Neural progenitor cell (in vitro differentiated cells): ENCODE results near the gene CLSTN2. TPM values are rescaled to one million over a fixed set of nuclear protein-coding genes. Genes with fewer than 3 reads are reported as not detected.
A peak's percentile ranks its signal among the peaks of the same experiment; 100 is the strongest.

Experiments
- DNase-seq: peaks from one replicate; pipeline ENCODE4 v3.0.0-alpha.2; 2016; ENCODE audit warnings: low spot score
- H2AFZ ChIP-seq: fragments of 200-600 bp; sonication (generic); replicated peaks from 2 replicates; pipeline ENCODE4 v1.6.1; 2016; ENCODE audit warnings: antibody characterized with exemption
- H3F3A ChIP-seq: fragments of 200-600 bp; sonication (generic); 2 replicates; pipeline ENCODE4 v1.6.1; 2016; ENCODE audit warnings: antibody characterized with exemption, low read depth
- H3K27ac ChIP-seq: fragments of 200-600 bp; sonication (generic); 2 replicates; pipeline ENCODE4 v1.5.1; 2016; ENCODE audit warnings: mild to moderate bottlenecking
- H3K27me3 ChIP-seq: fragments of 200-600 bp; sonication (generic); 2 replicates; pipeline ENCODE4 v1.6.1; 2016; ENCODE audit warnings: mild to moderate bottlenecking, moderate library complexity
- H3K36me3 ChIP-seq: fragments of 200-600 bp; sonication (generic); 2 replicates; pipeline ENCODE4 v1.5.1; 2016
- H3K4me1 ChIP-seq: fragments of 200-600 bp; sonication (generic); 2 replicates; pipeline ENCODE4 v1.6.1; 2016; ENCODE audit warnings: mixed run types
- H3K4me2 ChIP-seq: fragments of 200-600 bp; sonication (generic); 2 replicates; pipeline ENCODE4 v1.6.1; 2016
- H3K4me3 ChIP-seq: fragments of 200-600 bp; sonication (generic); 2 replicates; pipeline ENCODE4 v1.5.1; 2016
- H3K79me2 ChIP-seq: fragments of 200-600 bp; sonication (generic); 2 replicates; pipeline ENCODE4 v1.6.1; 2016; ENCODE audit warnings: low read depth
- H3K9ac ChIP-seq: fragments of 200-600 bp; sonication (generic); 2 replicates; pipeline ENCODE4 v1.6.1; 2016
- H3K9me3 ChIP-seq: fragments of 200-600 bp; sonication (generic); 2 replicates; pipeline ENCODE4 v1.5.1; 2016; ENCODE audit warnings: low read depth
- H4K20me1 ChIP-seq: fragments of 200-600 bp; sonication (generic); 2 replicates; pipeline ENCODE4 v1.6.1; 2016; ENCODE audit warnings: low read depth
- H3K27ac Mint-ChIP-seq: 3 replicates; pipeline ENCODE4 v1.8.0; 2021; ENCODE audit warnings: mixed read lengths
- H3K27me3 Mint-ChIP-seq: 2 replicates; pipeline ENCODE4 v1.8.0; 2022; ENCODE audit warnings: low read depth, mild to moderate bottlenecking, inconsistent platforms, moderate library complexity, mixed read lengths; ENCODE audit not compliant: insufficient read depth
- H3K36me3 Mint-ChIP-seq: 3 replicates; pipeline ENCODE4 v1.8.0; 2021; ENCODE audit warnings: mixed read lengths
- H3K4me1 Mint-ChIP-seq: 3 replicates; pipeline ENCODE4 v1.8.0; 2021; ENCODE audit warnings: mixed read lengths
- H3K4me3 Mint-ChIP-seq: 3 replicates; pipeline ENCODE4 v1.8.0; 2021; ENCODE audit warnings: mild to moderate bottlenecking, moderate library complexity, mixed read lengths
- H3K9me3 Mint-ChIP-seq: 3 replicates; pipeline ENCODE4 v1.8.0; 2020; ENCODE audit warnings: mixed read lengths
- EZH2 ChIP-seq: fragments of 200-600 bp; sonication (generic); IDR thresholded peaks from 2 replicates; pipeline ENCODE4 v1.6.1; 2017; ENCODE audit warnings: antibody characterized with exemption, mild to moderate bottlenecking, moderate library complexity
- EZH2phosphoT487 ChIP-seq: fragments of 200-600 bp; sonication (generic); IDR thresholded peaks from 2 replicates; pipeline ENCODE4 v1.6.1; 2017; ENCODE audit warnings: antibody characterized with exemption
- total RNA-seq: library from RNA; depleted of rRNA; stranded (reverse); fragments of >200 nt; gene quantifications from 2 replicates; pipeline ENCODE4 v1.2.3, GENCODE V29; 2015; ENCODE audit warnings: low replicate concordance
- TF ChIP-seq, protein P1 (sequence below): fragments of 200-600 bp; sonication (generic); IDR thresholded peaks from 2 replicates; pipeline ENCODE4 v1.5.1; 2017; ENCODE audit warnings: antibody characterized with exemption, mild to moderate bottlenecking

CLSTN2 gene
- total RNA-seq, 1 donor from 2014 or later = 0.22 TPM

DNA sequence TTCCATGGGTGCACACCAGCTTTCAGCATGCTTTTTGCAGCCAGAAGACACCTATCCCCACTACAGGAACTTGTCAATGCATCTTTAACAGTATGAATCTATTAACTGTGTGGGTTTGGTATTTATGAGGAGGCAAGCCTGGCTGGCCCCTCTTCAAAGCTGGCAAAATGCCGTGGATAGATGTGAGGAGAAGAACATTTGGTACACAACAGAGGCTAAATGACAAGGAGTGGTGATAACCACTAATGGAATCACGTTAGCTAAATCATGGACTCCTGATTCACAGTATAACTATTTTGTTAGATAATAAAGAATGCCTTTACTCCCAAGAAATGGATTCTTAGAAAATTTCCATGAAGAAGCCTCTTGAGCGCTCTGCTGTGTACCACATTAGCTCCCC lies 187.2 kb downstream of the CLSTN2 start:
- H3K4me2 ChIP-seq = no peak overlapping the region
- no peak for DNase-seq
- TF ChIP-seq EZH2phosphoT487 = no peak
- TF ChIP-seq, protein P1, sequence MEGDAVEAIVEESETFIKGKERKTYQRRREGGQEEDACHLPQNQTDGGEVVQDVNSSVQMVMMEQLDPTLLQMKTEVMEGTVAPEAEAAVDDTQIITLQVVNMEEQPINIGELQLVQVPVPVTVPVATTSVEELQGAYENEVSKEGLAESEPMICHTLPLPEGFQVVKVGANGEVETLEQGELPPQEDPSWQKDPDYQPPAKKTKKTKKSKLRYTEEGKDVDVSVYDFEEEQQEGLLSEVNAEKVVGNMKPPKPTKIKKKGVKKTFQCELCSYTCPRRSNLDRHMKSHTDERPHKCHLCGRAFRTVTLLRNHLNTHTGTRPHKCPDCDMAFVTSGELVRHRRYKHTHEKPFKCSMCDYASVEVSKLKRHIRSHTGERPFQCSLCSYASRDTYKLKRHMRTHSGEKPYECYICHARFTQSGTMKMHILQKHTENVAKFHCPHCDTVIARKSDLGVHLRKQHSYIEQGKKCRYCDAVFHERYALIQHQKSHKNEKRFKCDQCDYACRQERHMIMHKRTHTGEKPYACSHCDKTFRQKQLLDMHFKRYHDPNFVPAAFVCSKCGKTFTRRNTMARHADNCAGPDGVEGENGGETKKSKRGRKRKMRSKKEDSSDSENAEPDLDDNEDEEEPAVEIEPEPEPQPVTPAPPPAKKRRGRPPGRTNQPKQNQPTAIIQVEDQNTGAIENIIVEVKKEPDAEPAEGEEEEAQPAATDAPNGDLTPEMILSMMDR = no peak
- TF ChIP-seq EZH2 = no peak
- H3K27me3 ChIP-seq = no peaks in the 10 kb centered on the region
- H3K36me3 ChIP-seq = no peaks in the 10 kb centered on the region
- no peaks in the 10 kb centered on the region for H3K4me1 ChIP-seq
- Mint-ChIP-seq H3K9me3 (peaks cover 4% of the 10 kb centered on the region), H3K36me3 (no peaks in the 10 kb centered on the region), H3K4me3 (no peak overlapping the region), H3K4me1 (peaks cover 6% of the 10 kb centered on the region), H3K27me3 (peaks cover 3% of the 10 kb centered on the region), H3K27ac (no peak overlapping the region)
- H3F3A ChIP-seq = no peaks in the 10 kb centered on the region
- H3K4me3 ChIP-seq = no peak overlapping the region
- H3K9ac ChIP-seq = no peak overlapping the region
- no peaks in the 10 kb centered on the region for H4K20me1 ChIP-seq
- no peaks in the 10 kb centered on the region for H3K79me2 ChIP-seq
- H3K9me3 ChIP-seq = no peaks in the 10 kb centered on the region
- H2AFZ ChIP-seq = no peak overlapping the region
- H3K27ac ChIP-seq = no peak overlapping the region

DNA sequence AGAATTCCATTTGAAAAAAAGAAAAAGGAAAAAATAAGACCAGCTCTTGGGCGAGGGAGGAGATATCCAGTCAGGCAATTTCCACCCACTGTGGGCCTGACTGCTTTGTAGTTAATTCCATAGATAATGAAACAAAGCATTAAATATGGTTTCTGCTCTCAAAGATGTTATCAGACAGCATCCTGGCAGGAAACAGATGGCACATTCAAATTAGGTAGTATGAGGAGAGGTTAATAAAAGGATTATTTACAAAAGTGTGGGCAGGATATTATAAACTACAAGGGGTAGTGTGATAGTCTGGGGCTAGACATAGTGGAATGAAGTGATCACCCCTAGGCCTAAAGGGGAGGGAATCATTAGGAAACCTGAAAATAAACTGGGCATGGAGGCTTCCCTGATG lies 193.2 kb downstream of the CLSTN2 start:
- Mint-ChIP-seq H3K4me1 (peaks cover 13% of the 10 kb centered on the region), H3K27ac (no peak overlapping the region), H3K4me3 (no peak overlapping the region), H3K9me3 (no peaks in the 10 kb centered on the region), H3K36me3 (no peaks in the 10 kb centered on the region), H3K27me3 (no peaks in the 10 kb centered on the region)
- Histone ChIP-seq H3K9ac (no peak overlapping the region), H3K4me2 (no peak overlapping the region), H3K27me3 (no peaks in the 10 kb centered on the region), H3K9me3 (no peaks in the 10 kb centered on the region), H3K27ac (no peak overlapping the region), H3K4me1 (no peaks in the 10 kb centered on the region), H2AFZ (no peak overlapping the region), H4K20me1 (no peaks in the 10 kb centered on the region), H3F3A (no peaks in the 10 kb centered on the region), H3K36me3 (no peaks in the 10 kb centered on the region), H3K4me3 (no peak overlapping the region), H3K79me2 (no peaks in the 10 kb centered on the region)
- TF ChIP-seq, protein P1 = no peak
- no peak for TF ChIP-seq EZH2
- TF ChIP-seq EZH2phosphoT487 = no peak
- no peak for DNase-seq

DNA sequence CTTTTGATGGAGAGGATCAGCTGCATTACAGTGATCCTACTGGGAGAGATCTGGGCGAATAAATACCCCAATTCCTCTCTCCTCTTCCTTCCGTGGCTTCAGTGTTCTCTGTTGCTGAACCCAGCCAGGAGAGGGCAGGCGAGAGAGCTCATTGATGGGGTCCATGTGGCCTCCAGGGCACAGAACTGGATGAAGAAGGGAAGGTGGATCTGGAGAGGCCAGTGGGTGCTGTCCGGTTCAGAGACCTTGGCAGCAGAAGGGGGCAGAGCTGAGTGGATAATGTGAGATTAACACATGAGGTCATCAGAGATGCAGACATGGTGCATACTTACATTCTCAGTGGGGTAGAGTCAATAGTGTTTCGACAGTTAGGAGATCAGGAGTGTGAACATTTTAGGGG lies 193.6 kb downstream of the CLSTN2 start:
- Histone ChIP-seq H2AFZ (no peak overlapping the region), H3K4me3 (no peak overlapping the region), H3K4me1 (no peaks in the 10 kb centered on the region), H3K36me3 (no peaks in the 10 kb centered on the region), H3K9ac (no peak overlapping the region), H3F3A (no peaks in the 10 kb centered on the region), H3K9me3 (no peaks in the 10 kb centered on the region), H3K79me2 (no peaks in the 10 kb centered on the region), H4K20me1 (no peaks in the 10 kb centered on the region), H3K27ac (no peak overlapping the region), H3K27me3 (no peaks in the 10 kb centered on the region), H3K4me2 (no peak overlapping the region)
- Mint-ChIP-seq H3K36me3 (no peaks in the 10 kb centered on the region), H3K27ac (no peak overlapping the region), H3K9me3 (no peaks in the 10 kb centered on the region), H3K4me1 (peaks cover 13% of the 10 kb centered on the region), H3K27me3 (no peaks in the 10 kb centered on the region), H3K4me3 (no peak overlapping the region)
- peak; percentile 67 for DNase-seq
- no peak for TF ChIP-seq EZH2
- no peak for TF ChIP-seq EZH2phosphoT487
- TF ChIP-seq, protein P1 = peak; percentile 70
